ENCODE data around the gene PEX5L. TPM values are rescaled to one million over a fixed set of nuclear protein-coding genes. Genes with fewer than 3 reads are reported as not detected.
A peak's percentile ranks its signal among the peaks of the same experiment; 100 is the strongest.

PEX5L gene
- total and polyA plus RNA-seq, 2 experiments from 2014 or later: 6.3 to 7.0 TPM

GRCh38 chr3:179887295-179887943 lies 149.3 kb downstream of the PEX5L start:
- no peak for DNase-seq (ENCODE audit: low spot score)
- H3K27ac Mint-ChIP-seq: no peak overlapping the region
- H3F3A ChIP-seq (replicated peaks; ENCODE audit: low read depth): no peaks in the 10 kb centered on the region

More at GRCh38 chr3:179887295-179887943, 149.3 kb downstream of the PEX5L start:
- Histone ChIP-seq H4K20me1 (replicated peaks; ENCODE audit: insufficient read depth) (no peaks in the 10 kb centered on the region), H3K27me3 (ENCODE audit: insufficient read depth) (no peaks in the 10 kb centered on the region), H3K36me3 (ENCODE audit: insufficient read depth) (no peaks in the 10 kb centered on the region), H3K4me2 (no peak overlapping the region), H3K4me3 (no peak overlapping the region), H3K4me1 (ENCODE audit: insufficient read depth) (peaks cover 14% of the 10 kb centered on the region), H3K9me2 (ENCODE audit: insufficient read depth) (no peaks in the 10 kb centered on the region), H2AFZ (no peak overlapping the region), H3K79me2 (replicated peaks; ENCODE audit: insufficient read depth) (no peaks in the 10 kb centered on the region), H3K27ac (ENCODE audit: low read depth) (no peak overlapping the region)
- no peaks in the 10 kb centered on the region for H3K36me3 Mint-ChIP-seq (ENCODE audit: low read depth)
- no peak for TF ChIP-seq ZNF462 (CRISPR knock-in tag; IDR thresholded peaks at IDR 0.05)
- TF ChIP-seq EZH2 (IDR thresholded peaks at IDR 0.05; ENCODE audit: low read depth, unreplicated experiment): no peak
- no peak for TF ChIP-seq CREB1 (CRISPR knock-in tag; IDR thresholded peaks at IDR 0.05; ENCODE audit: low read depth)
- no peak for TF ChIP-seq CTCF (conservative IDR thresholded peaks at IDR 0.05; ENCODE audit: low read depth in 2 of 2)
- TF ChIP-seq ZNF114 (CRISPR knock-in tag; IDR thresholded peaks at IDR 0.05): no peak
- no peak for TF ChIP-seq REST (IDR thresholded peaks at IDR 0.05; ENCODE audit: unreplicated experiment)
- TF ChIP-seq POLR2AphosphoS5 (IDR thresholded peaks at IDR 0.05; ENCODE audit: low read depth): no peak
- no peak for TF ChIP-seq STAT1 (IDR thresholded peaks at IDR 0.05; ENCODE audit: unreplicated experiment)
- TF ChIP-seq ETS1 (IDR thresholded peaks at IDR 0.05): no peak
- H3K4me1 Mint-ChIP-seq: peaks cover 38% of the 10 kb centered on the region
- H3K4me3 Mint-ChIP-seq: no peak overlapping the region
- H3K9me3 Mint-ChIP-seq: no peaks in the 10 kb centered on the region
- peaks cover 2% of the 10 kb centered on the region for H3K27me3 Mint-ChIP-seq (ENCODE audit: insufficient read depth, low read depth, poor library complexity)
- peak; percentile 64 for ATAC-seq
